Fibroblast of the aortic adventitia (primary cell): ENCODE results near the gene DPY19L1. TPM values are rescaled to one million over a fixed set of nuclear protein-coding genes. Genes with fewer than 3 reads are reported as not detected.
A peak's percentile ranks its signal among the peaks of the same experiment; 100 is the strongest.
"Not testable (repeated sequence)": the region's sequence is repeated elsewhere in the genome, so short reads cannot be mapped to it uniquely, and the experiment has no call there.

ENCODE experiments used
- DNase-seq: peaks from one replicate; pipeline ENCODE4 v3.0.0-alpha.2; 2010; ENCODE audit warnings: low read depth
- H3K4me3 ChIP-seq: 2 replicates; pipeline ENCODE4 v1.5.1; 2011; ENCODE audit warnings: low read depth, mild to moderate bottlenecking, control low read depth, low read length, moderate library complexity
- CTCF ChIP-seq: IDR thresholded peaks from 2 replicates; pipeline ENCODE4 v1.5.1; 2011; ENCODE audit warnings: mild to moderate bottlenecking, low read length, control low read depth, inconsistent platforms; ENCODE audit not compliant: insufficient read depth
- small RNA-seq: library from RNA; depleted of rRNA; stranded (forward); fragments of <200 nt; gene quantifications from one replicate; pipeline ENCODE3, GENCODE V24; 2012
- total RNA-seq: library from RNA; depleted of rRNA; stranded (reverse); fragments of >200 nt; gene quantifications from 2 replicates; pipeline ENCODE4 v1.2.3, GENCODE V29; 2012; ENCODE audit warnings: low replicate concordance

DPY19L1 gene
- total RNA-seq, 1 donor: 55.2 TPM

DNA sequence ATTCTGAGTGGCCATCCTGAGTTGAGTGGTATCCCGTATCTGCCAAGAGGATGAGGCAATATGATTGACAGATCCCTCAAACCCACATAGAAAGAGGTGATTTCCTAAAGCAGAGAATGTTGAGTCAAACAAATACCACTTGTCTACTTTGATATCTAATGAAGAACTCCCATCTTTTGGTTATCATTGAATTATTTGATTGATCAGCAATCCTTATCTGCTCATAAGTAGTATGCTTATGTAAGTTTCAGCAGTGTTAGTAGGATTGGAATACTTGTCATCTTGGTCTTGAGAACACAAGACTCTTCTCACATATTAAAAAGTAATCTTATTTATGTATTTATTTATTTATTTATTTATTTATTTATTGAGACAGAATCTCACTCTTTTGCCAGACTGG is 147.3 kb downstream of the DPY19L1 start:
- DNase-seq: no peak
- no peak for TF ChIP-seq CTCF
- no peak overlapping the region for H3K4me3 ChIP-seq

GRCh38 chr7:34886856-34887255 is 150.4 kb downstream of the DPY19L1 start:
- no peak for TF ChIP-seq CTCF
- H3K4me3 ChIP-seq: no peak overlapping the region
- no peak for DNase-seq

GRCh38 chr7:34883855-34884254 is 153.4 kb downstream of the DPY19L1 start:
- not testable (repeated sequence) for DNase-seq, H3K4me3 ChIP-seq

DNA sequence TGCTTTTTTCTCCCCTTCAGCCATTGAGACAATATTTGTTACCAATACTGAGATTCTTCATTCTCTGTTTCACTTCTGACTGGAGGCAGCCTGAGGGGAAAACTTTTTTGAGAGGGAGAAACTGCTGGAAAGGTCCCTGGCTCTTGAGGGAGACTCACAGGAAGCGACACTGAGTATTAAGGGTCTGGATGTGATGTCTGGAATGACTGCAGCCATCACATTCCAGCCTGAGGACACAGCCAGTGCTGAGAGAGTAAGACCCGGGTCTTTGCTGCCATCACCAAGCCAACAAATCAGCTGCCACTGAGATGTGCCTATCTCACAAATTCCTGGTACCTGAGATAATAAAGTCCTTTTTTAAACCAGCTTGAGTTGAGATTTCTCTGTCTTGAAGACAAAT is 157.4 kb downstream of the DPY19L1 start:
- DNase-seq: no peak
- TF ChIP-seq CTCF: no peak
- no peak overlapping the region for H3K4me3 ChIP-seq

DNA sequence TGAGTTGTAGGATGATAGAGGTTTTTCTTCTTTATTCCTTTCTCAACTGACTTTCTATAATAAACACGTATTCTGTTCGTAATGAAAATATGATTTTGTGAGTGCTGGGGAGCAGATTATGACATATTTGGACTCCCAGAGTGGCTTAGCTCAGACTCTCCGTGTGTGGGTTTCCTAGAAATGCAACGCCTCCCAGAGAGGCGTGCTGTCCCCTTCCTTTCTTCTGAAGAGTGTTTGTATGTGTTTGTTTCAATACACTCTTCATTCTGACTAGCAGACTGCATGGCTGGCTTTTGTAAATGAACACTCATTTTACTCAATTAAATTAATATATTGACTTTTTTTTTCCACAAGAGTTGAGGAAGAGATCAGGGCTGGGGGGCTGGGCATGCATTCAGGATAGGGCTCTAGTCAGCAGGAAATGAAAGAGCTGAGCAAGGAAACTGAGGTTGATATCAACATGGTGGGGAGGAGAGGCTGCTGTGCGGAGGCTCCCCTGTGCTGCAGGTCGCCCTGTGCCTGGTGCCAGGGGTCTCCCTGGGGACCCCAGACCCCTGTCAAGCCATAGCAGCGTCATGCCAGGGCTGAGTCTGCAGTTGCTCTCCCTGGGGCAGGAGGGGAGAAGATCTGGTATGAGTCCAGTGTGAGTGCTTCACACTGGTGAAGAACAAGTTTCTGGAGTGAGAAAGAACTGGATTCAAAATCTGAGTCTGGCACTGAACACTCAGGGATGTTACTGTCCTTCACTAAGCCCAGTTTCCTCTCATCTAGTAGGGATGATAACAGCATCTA is 158.1 kb downstream of the DPY19L1 start:
- DNase-seq, H3K4me3 ChIP-seq: not testable (repeated sequence)

Small RNAs within 50 kb of the gene (small RNA-seq; reads per million reads assigned to genes)
- gene MIR548N: 1.1 reads per million, percentile 41 among the genes with 10 or more reads in this experiment
- not detected for gene RF00322

Other genes with a start within 250 kb of the DPY19L1 start
- 2.0 and 6.4 TPM in 2 replicates for gene TBX20, start 216.6 kb upstream of the DPY19L1 start, total RNA-seq